Retina (tissue), 1 donor: Measurements from ENCODE around the gene ZNF598.
A peak's percentile ranks its signal among the peaks of the same experiment; 100 is the strongest.

Source experiments
- DNase-seq: peaks from one replicate; pipeline ENCODE4 v3.0.0-alpha.2; 2016

The ZNF598 gene

DNA sequence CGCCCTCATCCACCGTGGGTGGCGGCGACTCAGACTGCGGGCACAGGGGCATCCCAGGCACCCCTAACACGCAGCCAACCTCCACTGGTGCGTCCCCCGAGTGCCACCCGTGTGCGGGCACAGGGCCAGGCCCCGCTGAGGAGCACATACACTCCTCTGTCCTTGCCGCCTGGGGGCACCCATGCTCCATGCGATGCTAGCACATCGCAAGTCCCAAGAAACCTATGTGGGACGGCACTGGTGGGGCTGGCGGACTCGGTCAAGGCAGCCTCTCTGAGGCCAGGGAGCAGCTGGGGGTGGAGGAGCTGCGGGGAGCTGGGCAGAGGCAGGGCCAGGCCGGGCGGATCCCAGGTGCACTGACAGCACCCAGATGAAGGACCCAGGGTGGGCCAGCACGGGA is 4.0 kb downstream of the ZNF598 start:
- no peak for DNase-seq

- no peak for DNase-seq
Observed at GRCh38 chr16:2004795-2005517, 4.7 kb downstream of the ZNF598 start.

DNA sequence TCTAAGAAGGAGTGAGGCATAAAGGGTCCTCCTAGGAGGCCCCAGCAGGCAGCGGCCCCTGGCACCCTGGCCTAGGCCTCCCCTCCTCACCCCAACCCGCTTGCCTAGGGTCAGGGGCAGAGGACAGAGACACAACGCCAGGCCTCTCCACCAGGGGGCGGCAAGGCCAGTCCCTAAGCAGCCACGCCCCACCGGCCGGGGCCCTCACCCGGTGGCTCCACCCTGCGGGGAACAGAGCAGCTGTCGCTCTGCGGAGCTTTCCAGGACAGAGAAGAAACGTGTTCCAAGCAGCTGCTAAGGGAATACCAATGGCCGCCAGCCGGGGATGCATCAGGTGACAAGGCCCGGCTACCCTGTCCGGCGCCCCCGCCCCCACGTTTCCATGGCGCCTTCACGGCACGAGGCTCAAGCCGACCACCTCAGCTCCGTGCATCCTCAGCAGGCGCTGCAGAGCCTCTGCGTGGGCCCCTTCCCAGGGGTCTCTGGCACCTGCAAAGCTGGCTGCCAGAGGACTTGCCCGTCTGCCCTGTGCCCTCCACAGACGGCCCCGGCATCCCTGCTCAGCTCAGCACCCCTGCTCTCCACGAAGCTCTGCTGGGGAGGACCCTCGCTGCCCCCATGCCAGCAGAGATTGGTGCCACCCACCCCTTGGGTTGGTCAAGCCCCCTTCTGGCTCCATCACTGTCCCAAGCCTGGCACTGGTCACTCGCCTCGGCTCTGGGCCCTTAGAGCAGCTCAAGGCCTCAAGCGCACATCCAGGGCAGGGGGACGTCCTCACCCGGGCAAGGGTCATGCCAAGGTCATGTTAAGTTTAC is 5.6 kb downstream of the ZNF598 start:
- peak; percentile 92 for DNase-seq

GRCh38 chr16:2003231-2003826 is 6.3 kb downstream of the ZNF598 start:
- no peak for DNase-seq

DNA sequence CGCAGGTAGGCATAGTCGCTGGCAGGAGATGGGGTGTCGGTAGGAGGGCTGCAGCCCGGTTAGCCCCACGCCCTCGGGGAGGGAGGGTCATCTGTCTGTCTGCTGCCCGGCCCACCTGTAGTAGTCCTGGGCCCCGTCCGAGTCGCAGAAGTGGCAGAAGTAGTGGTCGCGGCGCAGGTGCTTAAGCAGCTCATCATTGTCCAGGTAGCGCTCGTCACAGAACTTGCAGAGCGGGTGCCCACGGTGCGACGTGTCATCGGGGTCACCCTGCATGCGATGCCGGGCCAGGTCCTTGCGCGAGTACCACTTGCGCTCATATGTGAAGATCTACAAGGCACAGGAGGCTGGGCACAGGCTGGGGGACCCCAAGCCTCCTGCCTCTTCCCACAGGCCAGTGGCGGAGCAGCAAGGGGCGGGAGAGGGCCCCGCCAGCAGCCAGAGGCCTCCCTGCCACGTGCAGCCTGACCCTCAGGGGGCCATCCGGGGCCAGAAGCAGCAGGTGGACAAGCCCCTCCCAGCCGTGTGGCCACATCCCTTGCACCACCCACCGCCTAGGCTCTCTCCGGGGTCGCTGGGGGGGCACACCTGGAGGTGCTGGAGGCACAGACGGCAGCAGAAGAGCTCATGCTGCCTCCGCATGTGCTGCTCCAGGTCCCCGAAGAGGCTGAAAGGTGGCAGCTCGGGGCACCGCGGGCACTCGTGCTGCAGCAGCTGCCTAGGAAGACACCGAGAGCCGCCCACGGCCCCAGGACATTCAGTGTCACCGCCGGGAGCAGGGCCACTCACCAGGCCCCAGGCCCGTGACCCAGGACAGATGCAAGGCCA is 7.0 kb downstream of the ZNF598 start:
- DNase-seq = no peak

DNA sequence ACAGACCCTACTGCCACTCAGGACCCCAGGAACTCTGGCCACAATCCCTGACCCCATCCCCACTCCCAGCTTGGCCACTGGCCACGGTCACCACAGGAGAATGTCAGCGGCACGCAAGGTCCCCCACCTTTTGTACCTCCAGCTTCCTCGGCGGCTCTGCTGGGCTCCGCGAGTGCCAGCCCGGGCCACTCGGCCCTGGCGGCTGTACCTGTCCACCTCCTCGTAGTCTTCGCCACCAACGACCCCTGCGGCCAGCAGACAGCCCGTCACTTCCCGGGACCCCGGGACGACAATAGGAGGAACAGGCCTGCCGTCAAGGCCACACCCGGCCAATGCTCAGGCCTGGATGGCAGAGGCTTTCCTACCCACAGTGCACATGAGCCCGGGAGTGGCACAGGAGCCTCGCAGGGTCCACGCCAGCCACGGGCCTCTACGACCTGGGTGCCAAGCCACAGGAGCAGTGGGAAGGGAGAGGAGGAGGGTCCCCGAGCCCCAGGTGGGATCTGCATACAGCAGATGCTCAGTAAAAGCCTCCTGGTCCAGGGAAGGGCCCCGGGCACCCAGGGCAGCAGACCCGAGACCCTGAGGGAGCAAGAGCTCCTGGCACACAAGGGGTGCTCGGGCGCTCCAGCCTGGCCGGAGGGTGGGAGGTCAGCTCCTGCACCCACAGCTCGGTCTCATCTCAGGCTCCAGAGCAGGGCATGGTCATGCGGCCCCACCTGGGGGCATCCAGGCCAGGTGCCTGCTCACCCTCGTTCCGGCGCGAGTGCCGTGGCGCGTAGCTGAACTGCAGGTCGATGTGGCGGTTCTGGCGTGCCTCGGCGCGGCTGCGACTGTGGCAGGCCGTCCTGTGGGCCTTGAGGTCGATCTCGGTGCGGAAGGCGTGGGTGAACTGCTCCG is 7.9 kb downstream of the ZNF598 start:
- no peak for DNase-seq

- DNase-seq = no peak
Observed at GRCh38 chr16:2001035-2001434, 8.6 kb downstream of the ZNF598 start.

DNA sequence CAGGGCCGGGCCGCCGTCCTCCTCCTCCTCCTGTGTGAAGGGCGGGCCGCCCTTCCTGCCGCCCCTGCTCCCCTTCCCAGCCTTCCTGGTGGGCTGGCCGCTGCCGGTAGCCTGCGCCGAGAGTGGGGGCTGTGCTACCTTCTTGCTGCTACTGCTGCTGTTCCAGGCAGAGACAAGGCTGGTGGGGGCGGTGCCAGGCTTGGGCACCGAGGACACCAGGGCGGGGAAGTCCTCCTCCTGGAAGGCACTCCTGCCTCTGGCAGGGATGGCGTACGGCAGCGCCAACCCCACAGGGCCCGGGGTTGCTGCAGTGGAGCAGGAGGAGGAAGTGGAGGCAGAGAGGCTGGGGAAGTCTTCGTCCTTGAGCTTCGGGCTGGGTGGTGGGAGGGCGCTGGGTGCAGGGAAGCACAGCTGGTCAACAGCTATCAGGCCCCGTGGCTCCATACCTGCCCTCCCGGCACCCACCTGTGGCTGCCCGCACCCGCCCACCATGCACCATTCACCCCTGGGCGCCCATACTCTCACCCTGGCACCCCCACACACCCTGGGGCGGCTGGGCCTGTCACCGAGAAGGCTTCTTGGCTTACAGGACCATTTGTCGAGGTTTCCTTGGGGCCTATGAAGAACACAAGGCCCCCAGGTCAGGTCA is 9.6 kb downstream of the ZNF598 start:
- no peak for DNase-seq

DNA sequence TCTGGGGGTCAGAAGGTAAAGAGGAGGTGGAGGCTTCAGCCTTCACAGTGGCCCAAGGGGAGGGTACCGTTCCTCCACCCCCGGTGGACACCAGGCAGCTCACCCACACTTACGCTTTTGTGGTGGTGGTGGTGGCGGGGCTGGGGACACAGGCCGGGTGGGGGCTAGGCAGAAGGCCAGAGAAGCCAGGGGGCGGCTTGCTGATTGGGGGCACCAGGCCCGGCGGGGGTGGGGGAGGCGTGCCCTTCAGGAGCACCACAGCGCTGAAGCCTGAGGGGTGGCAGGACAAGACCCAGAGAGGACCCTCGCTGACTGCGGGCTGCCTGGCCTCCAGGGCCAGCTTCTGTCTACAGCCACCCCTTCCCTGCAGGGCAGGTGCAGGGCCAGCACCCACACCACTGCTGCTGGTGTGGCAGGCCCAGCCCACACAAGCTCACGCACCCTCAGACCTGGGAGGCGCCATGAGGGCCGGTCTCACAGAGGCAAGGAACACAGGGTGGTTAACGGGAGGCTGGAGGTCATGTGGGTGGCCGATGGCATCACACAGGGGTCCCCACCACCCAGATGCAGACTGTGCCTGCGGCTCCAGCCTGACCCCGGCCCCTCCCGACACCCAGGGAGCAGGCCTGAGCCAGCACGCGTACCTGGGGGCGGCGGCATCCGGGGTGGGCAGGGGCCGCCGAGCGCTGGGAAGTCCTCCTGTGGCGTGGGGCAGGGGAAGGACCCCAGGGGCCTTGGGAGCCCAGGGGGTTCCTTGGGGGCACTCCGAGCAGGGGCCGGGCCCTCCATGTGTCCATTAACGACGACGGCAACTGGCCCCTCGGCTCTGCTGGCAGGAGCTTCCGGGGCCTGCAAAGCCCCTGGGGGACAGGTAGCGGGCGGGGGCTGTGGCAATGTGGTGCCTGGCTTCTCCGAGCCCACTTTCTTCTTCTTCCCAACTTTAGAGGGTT is 10.5 kb downstream of the ZNF598 start:
- DNase-seq = no peak

- no peak for DNase-seq
Observed at GRCh38 chr16:1998360-1998835, 11.2 kb downstream of the ZNF598 start.

- no peak for DNase-seq
Observed at GRCh38 chr16:1997494-1998359, 11.9 kb downstream of the ZNF598 start.

DNA sequence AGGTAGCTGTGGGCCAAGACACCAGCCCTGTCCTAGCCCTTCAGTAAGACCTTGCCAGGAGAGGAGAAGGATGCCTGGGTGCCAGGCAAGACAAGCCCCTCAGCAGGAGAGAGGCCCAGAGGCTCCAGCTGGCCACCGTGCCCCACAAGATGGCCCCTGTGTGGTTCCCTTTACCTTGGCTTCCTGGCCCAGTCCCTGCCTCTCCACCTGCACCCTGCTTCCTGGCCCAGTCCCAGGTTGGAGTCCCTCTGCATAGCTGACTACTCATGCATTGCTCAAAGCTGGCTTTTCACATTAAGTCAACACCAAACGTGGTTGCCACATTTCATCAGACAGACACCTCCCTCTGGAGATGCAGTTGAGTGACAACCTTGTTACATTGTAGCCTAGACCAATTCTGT is 15.9 kb downstream of the ZNF598 start:
- DNase-seq = no peak

DNA sequence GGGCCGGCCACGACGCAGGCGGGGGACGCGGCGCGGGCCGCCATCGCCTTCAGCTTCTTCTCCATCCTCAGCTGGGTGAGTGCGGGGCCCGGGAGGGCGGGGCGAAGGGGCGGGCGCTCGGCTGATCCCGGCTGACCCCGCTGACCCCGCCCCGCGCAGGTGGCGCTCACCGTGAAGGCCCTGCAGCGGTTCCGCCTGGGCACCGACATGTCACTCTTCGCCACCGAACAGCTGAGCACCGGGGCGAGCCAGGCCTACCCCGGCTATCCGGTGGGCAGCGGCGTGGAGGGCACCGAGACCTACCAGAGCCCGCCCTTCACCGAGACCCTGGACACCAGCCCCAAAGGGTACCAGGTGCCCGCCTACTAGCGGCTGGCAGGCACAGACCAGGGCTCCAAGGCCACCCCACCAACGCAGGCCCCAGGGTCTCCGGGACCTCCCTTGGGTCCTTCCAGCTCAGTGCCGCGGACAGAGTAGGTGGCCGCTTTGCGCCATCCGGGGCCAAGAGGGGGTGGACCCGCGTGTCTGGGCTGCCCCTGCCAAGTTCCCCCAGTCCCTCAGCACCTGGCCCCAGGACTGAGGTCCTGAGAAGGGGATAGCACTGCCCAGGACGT is 16.8 kb downstream of the ZNF598 start:
- DNase-seq = peak; percentile 26

GRCh38 chr16:1991948-1992703 is 17.5 kb downstream of the ZNF598 start:
- DNase-seq = peak; percentile 83

DNA sequence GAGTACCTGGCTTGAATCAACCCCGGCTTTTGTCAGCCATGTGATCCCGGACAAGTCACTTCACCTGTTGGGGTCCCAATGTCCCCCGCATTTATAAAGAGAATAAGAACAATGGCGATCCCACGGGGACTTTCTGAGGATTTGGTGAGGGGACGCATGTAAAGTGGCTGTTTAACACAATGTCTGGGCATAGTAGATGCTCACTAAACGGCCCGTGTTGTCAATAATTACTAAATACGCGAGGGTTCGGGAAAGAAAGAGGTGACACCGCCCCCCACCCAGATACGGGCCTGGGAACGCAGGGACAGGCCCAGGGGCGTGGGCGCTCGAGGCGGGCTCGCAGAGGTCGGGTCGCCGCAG is 18.1 kb downstream of the ZNF598 start:
- DNase-seq = no peak

GRCh38 chr16:1991135-1991551 is 18.5 kb downstream of the ZNF598 start:
- peak; percentile 48 for DNase-seq

DNA sequence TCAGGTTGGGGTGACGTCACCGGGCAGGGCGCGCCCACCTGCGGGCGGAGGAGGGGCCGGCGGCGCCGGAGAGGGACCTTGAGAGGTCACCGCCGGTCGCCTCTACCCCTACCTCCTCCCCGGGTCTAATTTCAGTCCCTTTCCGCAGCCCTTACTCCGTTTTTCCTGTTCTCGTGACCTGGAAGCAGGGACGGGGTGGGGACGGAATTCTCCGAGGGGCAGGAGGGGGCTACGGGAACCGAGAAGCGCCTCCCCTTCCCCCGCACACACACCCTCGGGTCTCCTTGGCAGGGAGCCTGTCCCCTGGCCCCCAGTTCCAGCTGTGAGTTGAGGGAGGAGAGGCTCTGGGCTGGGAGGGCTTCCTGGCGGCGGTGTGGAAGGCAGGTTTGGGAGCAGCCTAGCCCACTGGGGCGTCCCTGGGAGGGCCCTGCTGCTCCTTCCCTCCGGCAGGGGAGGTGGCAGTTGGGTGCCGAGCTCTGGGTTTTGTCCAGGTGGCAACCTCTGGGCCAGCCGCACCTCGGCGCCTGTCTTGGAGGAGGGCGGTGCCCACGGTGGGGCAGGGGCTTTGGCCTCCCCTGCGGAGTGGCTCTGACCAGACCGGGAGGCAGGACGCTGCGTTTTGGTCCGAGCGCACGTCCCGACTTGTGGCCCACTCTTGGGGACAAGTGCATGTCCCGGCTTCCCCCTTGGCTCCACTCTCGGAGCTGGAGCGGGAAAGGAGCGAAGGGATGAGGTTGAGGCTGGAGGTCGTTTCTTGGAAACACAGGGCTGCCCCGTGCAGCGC is 19.1 kb downstream of the ZNF598 start:
- peak; percentile 48 for DNase-seq
